Femur (tissue), 1 donor: ENCODE measurements around the gene WDR43.
"Not testable (repeated sequence)": the region's sequence is repeated elsewhere in the genome, so short reads cannot be mapped to it uniquely, and the experiment has no call there.

Experiments used
- DNase-seq: peaks from one replicate; pipeline ENCODE4 v3.0.0-alpha.2; 2017

WDR43 gene

GRCh38 chr2:28970464-28971160 lies 76.1 kb downstream of the WDR43 start:
- DNase-seq = no peak

- no peak for DNase-seq
Measured at GRCh38 chr2:28972778-28973335, 78.4 kb downstream of the WDR43 start.

GRCh38 chr2:28974252-28974651 lies 79.8 kb downstream of the WDR43 start:
- no peak for DNase-seq

GRCh38 chr2:28975671-28976070 lies 81.2 kb downstream of the WDR43 start:
- DNase-seq = no peak

GRCh38 chr2:28976584-28976983 lies 82.1 kb downstream of the WDR43 start:
- no peak for DNase-seq

- DNase-seq = no peak
Measured at GRCh38 chr2:28977176-28977875, 82.9 kb downstream of the WDR43 start.

GRCh38 chr2:28978001-28978400 lies 83.5 kb downstream of the WDR43 start:
- DNase-seq = not testable (repeated sequence)

GRCh38 chr2:28978606-28979005 lies 84.1 kb downstream of the WDR43 start:
- DNase-seq = no peak

GRCh38 chr2:28979041-28979440 lies 84.6 kb downstream of the WDR43 start:
- DNase-seq = no peak

GRCh38 chr2:28979576-28980366 lies 85.3 kb downstream of the WDR43 start:
- no peak for DNase-seq

- DNase-seq = no peak
Measured at GRCh38 chr2:28980368-28981015, 86.0 kb downstream of the WDR43 start.

GRCh38 chr2:28981016-28981441 lies 86.6 kb downstream of the WDR43 start, which contains the start of gene TOGARAM2:
TOGARAM2 (plus strand) TSS chr2:28981298; CDS start chr2:28994835, 13,537 bp downstream.
- DNase-seq = peak; percentile 34

- no peak for DNase-seq
Measured at GRCh38 chr2:28981620-28982376, 87.3 kb downstream of the WDR43 start.

GRCh38 chr2:28982381-28982950 lies 88.0 kb downstream of the WDR43 start:
- DNase-seq = no peak

GRCh38 chr2:28986429-28986828 lies 92.0 kb downstream of the WDR43 start:
- peak; percentile 36 for DNase-seq

- no peak for DNase-seq
Measured at GRCh38 chr2:28989973-28990372, 95.5 kb downstream of the WDR43 start.

GRCh38 chr2:28990445-28990844 lies 96.0 kb downstream of the WDR43 start:
- no peak for DNase-seq

GRCh38 chr2:28991021-28991420 lies 96.6 kb downstream of the WDR43 start:
- no peak for DNase-seq

- DNase-seq = no peak
Measured at GRCh38 chr2:28991460-28991859, 97.0 kb downstream of the WDR43 start.

GRCh38 chr2:28993206-28993960 lies 98.9 kb downstream of the WDR43 start:
- peak; percentile 38 for DNase-seq

GRCh38 chr2:28994074-28994473 lies 99.6 kb downstream of the WDR43 start:
- no peak for DNase-seq
